K562 (cell line): ENCODE results near the gene NBEAL2. TPM values are rescaled to one million over a fixed set of nuclear protein-coding genes. Genes with fewer than 3 reads are reported as not detected.

Experiments
- DPF2 ChIP-seq: fragments of 450-650 bp; IDR thresholded peaks from 2 replicates; pipeline ENCODE4 v1.6.1; 2016
- FOXA3 ChIP-seq, 2 experiments: fragments of 450-650 bp in 1 of 2; sonication (generic) in 1 of 2; formaldehyde crosslinking; IDR thresholded peaks in 1 of 2; conservative IDR thresholded peaks in 1 of 2; 2 replicates each; pipeline versions ENCODE4 v1.4.0 to v1.8.0; 2020 to 2022; ENCODE audit warnings: mild to moderate bottlenecking in 2 of 2, missing genetic modification reagents in 1 of 2
- GATAD2A ChIP-seq: fragments of 450-650 bp; IDR thresholded peaks from 2 replicates; pipeline ENCODE4 v1.6.1; 2017
- HBP1 ChIP-seq: fragments of 450-650 bp; formaldehyde crosslinking; IDR thresholded peaks from 2 replicates; pipeline ENCODE4 v1.4.0; 2022; ENCODE audit warnings: missing genetic modification characterization
- HDAC6 ChIP-seq: IDR thresholded peaks from 2 replicates; pipeline ENCODE4 v1.6.1; 2012; ENCODE audit warnings: low read depth, mild to moderate bottlenecking, control low read depth, inconsistent platforms, low read length, moderate library complexity
- HLTF ChIP-seq: fragments of 450-650 bp; IDR thresholded peaks from 2 replicates; pipeline ENCODE4 v1.6.1; 2016
- MAZ ChIP-seq, 2 experiments: fragments of 450-650 bp in 1 of 2; sonication (generic) in 1 of 2; formaldehyde crosslinking; IDR thresholded peaks in 1 of 2; conservative IDR thresholded peaks in 1 of 2; 2 replicates each; pipeline versions ENCODE4 v1.4.0 to v1.5.0; 2020; ENCODE audit warnings: mild to moderate bottlenecking in 1 of 2, missing genetic modification reagents in 1 of 2
- NFIC ChIP-seq: fragments of 450-650 bp; IDR thresholded peaks from 2 replicates; pipeline ENCODE4 v1.6.1; 2017; ENCODE audit warnings: mild to moderate bottlenecking, inconsistent platforms
- PRDM10 ChIP-seq: fragments of 450-650 bp; IDR thresholded peaks from 2 replicates; pipeline ENCODE4 v1.6.1; 2018; ENCODE audit not compliant: partially characterized antibody
- RBM22 ChIP-seq: fragments of 200-400 bp; formaldehyde crosslinking; IDR thresholded peaks from 2 replicates; pipeline ENCODE4 v1.6.1; 2018; ENCODE audit warnings: low read length, low read depth; ENCODE audit not compliant: poor library complexity, severe bottlenecking
- SFPQ ChIP-seq: fragments of 200-400 bp; formaldehyde crosslinking; IDR thresholded peaks from 2 replicates; pipeline ENCODE4 v1.6.1; 2017; ENCODE audit warnings: mild to moderate bottlenecking, low read depth, low read length, moderate library complexity
- TEAD1 ChIP-seq, 2 experiments: fragments of 450-650 bp in 1 of 2; sonication (generic) in 1 of 2; formaldehyde crosslinking; IDR thresholded peaks; 2 replicates each; pipeline versions ENCODE4 v1.4.0 to v1.8.0; 2020 to 2022; ENCODE audit warnings: mild to moderate bottlenecking in 2 of 2, missing genetic modification reagents in 1 of 2
- TFAP4 ChIP-seq: sonication (generic); formaldehyde crosslinking; IDR thresholded peaks from 2 replicates; pipeline ENCODE4 v1.8.0; 2022; ENCODE audit warnings: missing genetic modification reagents, mild to moderate bottlenecking, moderate library complexity, borderline replicate concordance
- ZNF699 ChIP-seq: fragments of 250-450 bp; sonication (Bioruptor Pico); IDR thresholded peaks from 2 replicates; pipeline ENCODE4 v1.8.0; 2021; ENCODE audit warnings: mild to moderate bottlenecking, moderate library complexity; ENCODE audit not compliant: insufficient replicate concordance
- polyA plus RNA-seq, 8 experiments: library from polyadenylated mRNA; depleted of rRNA in 4 of 8; stranded (reverse) in 5 of 8; unstranded in 3 of 8; fragments of >200 nt; fragmentation: Nextera tagmentation in 2 of 8; fragmentation: Illumina TruSeq in 1 of 8; extraction: Ambion mirVana in 2 of 8; extraction: Trizol in 1 of 8; gene quantifications; 2 replicates each; pipeline versions ENCODE4 v1.2.1 to v1.2.3, GENCODE V29; 2011 to 2014; ENCODE audit warnings: inconsistent platforms in 1 of 8, missing spikeins in 1 of 8
- total RNA-seq, 7 experiments: library from RNA; depleted of rRNA in 6 of 7; stranded (reverse); fragments of >200 nt in 6 of 7; fragmentation: Illumina TruSeq in 2 of 7; extraction: Trizol in 2 of 7; gene quantifications; 2 replicates each; pipeline versions ENCODE4 v1.2.1 to v1.2.3, GENCODE V29; 2011 to 2021; ENCODE audit warnings: low replicate concordance in 1 of 7

NBEAL2 gene
- total and polyA plus RNA-seq, 9 of the 15 experiments (the other 6 are each of a cell fraction or from before 2014, with no cell fraction given): 0.06 to 114 (median 29.6) TPM

GRCh38 chr3:46946856-46947545 lies 32.5 kb upstream of the NBEAL2 start (continued):
- TF ChIP-seq ZNF699: no peak
- TF ChIP-seq HDAC6: no peak
- TF ChIP-seq TEAD1 (CRISPR knock-in tag; IDR thresholded peaks at IDR 0.05): peak; percentile 52 to 70; a peak in 1 of 4 replicates
- TF ChIP-seq TFAP4 (CRISPR knock-in tag): peak; percentile 53; the same call in 1 of the 2 replicates
- TF ChIP-seq DPF2: peak; percentile 79
- no peak for TF ChIP-seq RBM22
- TF ChIP-seq GATAD2A: 0 out of 2 replicates have a peak, but pooled peaks have one; percentile 29
- TF ChIP-seq FOXA3 (CRISPR knock-in tag; conservative IDR thresholded peaks at IDR 0.05 in 1 of 2, IDR thresholded peaks at IDR 0.05 in 1 of 2): no peak
- TF ChIP-seq SFPQ: no peak
- TF ChIP-seq PRDM10: no peak
- no peak for TF ChIP-seq HLTF
- peak in 1 of 2 experiments; percentile 44; a peak in 1 of 4 replicates for TF ChIP-seq MAZ (CRISPR knock-in tag; conservative IDR thresholded peaks at IDR 0.05 in 1 of 2, IDR thresholded peaks at IDR 0.05 in 1 of 2)
- TF ChIP-seq NFIC: no peak
- TF ChIP-seq HBP1 (CRISPR knock-in tag): no peak
